ENCODE results near the gene DGKI. TPM values are rescaled to one million over a fixed set of nuclear protein-coding genes. Genes with fewer than 3 reads are reported as not detected.
"Not testable (repeated sequence)": the region's sequence is repeated elsewhere in the genome, so short reads cannot be mapped to it uniquely, and the experiment has no call there.

Gene DGKI
- polyA plus RNA-seq, 3 donors from 2014 or later: not detected

GRCh38 chr7:137716061-137716460 lies 130.7 kb downstream of the DGKI start:
- Mint-ChIP-seq H3K4me1 (no peaks in the 10 kb centered on the region), H3K27me3 (ENCODE audit: low read depth in 3 of 3) (peaks cover 0 to 5% (median 0%) of the 10 kb centered on the region in 3 donors), H3K9me3 (peaks cover 0 to 3% (median 0%) of the 10 kb centered on the region in 6 donors), H3K36me3 (no peaks in the 10 kb centered on the region), H3K27ac (no peak overlapping the region), H3K4me3 (no peak overlapping the region)
- no peak for DNase-seq

- H3K4me1 Mint-ChIP-seq: no peaks in the 10 kb centered on the region
- H3K27me3 Mint-ChIP-seq (ENCODE audit: low read depth in 3 of 3): peaks cover 0 to 5% (median 0%) of the 10 kb centered on the region in 3 donors
- peaks cover 0 to 7% (median 0%) of the 10 kb centered on the region in 6 donors for H3K9me3 Mint-ChIP-seq
- no peak overlapping the region for H3K4me3 Mint-ChIP-seq
- no peaks in the 10 kb centered on the region for H3K36me3 Mint-ChIP-seq
- H3K27ac Mint-ChIP-seq: no peak overlapping the region
- DNase-seq: no peak
Observed at GRCh38 chr7:137715533-137715932, 131.2 kb downstream of the DGKI start.

GRCh38 chr7:137715121-137715520 lies 131.7 kb downstream of the DGKI start:
- Mint-ChIP-seq H3K9me3 (peaks cover 0 to 7% (median 0%) of the 10 kb centered on the region in 6 donors), H3K27ac (no peak overlapping the region), H3K36me3 (no peaks in the 10 kb centered on the region), H3K27me3 (ENCODE audit: low read depth in 3 of 3) (peaks cover 0 to 5% (median 0%) of the 10 kb centered on the region in 3 donors), H3K4me1 (no peaks in the 10 kb centered on the region), H3K4me3 (no peak overlapping the region)
- no peak for DNase-seq

DNA sequence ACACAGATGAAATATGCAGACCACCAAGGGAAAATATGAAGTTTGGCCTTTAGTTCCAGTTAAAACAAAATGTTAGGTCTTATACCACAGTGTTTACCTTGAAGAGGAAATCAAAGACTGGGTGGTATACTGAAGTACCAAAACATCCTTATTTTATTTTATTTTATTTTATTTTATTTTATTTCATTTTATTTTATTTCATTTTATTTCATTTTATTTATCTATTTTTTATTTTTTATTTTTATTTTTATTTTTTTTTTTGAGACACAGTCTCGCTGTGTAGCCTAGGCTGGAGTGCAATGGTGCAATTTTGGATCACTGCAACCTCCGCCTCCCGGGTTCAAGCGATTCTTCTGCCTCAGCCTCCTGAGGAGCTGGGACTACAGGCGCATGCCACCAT lies 140.4 kb downstream of the DGKI start:
- peaks cover 5 to 33% (median 11%) of the 10 kb centered on the region in 6 donors for H3K9me3 Mint-ChIP-seq
- H3K36me3 Mint-ChIP-seq, H3K27ac Mint-ChIP-seq: not testable (repeated sequence)

GRCh38 chr7:137704723-137705122 lies 142.1 kb downstream of the DGKI start:
- no peak overlapping the region for H3K4me3 Mint-ChIP-seq
- DNase-seq: no peak
- no peak overlapping the region for H3K27ac Mint-ChIP-seq
- no peaks in the 10 kb centered on the region for H3K27me3 Mint-ChIP-seq (ENCODE audit: low read depth in 3 of 3)
- peaks cover 0 to 10% (median 0%) of the 10 kb centered on the region in 3 donors for H3K36me3 Mint-ChIP-seq
- H3K9me3 Mint-ChIP-seq: peaks cover 5 to 33% (median 10%) of the 10 kb centered on the region in 6 donors
- no peaks in the 10 kb centered on the region for H3K4me1 Mint-ChIP-seq

More for the DNA sequence above, 140.4 kb downstream of the DGKI start:
- H3K4me1 Mint-ChIP-seq; DNase-seq; H3K4me3 Mint-ChIP-seq; H3K27me3 Mint-ChIP-seq (ENCODE audit: low read depth in 3 of 3): not testable (repeated sequence)

DNA sequence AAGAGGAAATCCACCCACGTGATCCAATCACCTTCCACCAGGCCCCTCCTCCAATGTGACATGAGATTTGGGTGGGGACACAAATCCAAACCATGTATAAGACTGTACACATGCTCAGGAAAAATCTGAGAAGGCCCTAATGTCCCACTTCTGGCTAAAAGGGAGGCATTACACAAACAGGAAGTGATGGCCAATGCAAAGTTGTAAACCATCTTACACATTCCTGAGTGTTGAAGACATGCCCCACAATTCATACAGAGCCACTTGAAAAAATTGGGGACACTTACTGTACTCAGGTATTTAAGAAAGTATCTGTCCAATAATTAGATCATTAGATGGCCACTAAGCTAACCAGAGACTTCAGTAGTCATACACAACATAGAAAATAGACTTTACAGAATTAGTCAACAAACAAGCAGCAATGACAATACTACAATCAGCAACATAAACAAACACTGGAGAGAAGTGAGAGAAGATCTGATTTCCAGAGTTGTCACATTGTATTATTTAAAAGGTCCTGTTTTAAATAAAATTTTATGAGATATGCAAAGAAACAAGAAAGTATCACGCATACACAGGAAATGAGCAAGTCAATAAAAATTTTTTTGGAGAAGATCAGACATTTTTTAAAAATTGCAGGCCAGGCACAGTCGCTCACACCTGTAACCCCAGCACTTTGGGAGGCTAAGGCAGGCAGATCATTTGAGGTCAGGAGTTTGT lies 143.3 kb downstream of the DGKI start:
- Mint-ChIP-seq H3K36me3 (peaks cover 0 to 10% (median 0%) of the 10 kb centered on the region in 3 donors), H3K9me3 (peaks cover 5 to 33% (median 10%) of the 10 kb centered on the region in 6 donors), H3K4me3 (no peak overlapping the region), H3K4me1 (no peaks in the 10 kb centered on the region), H3K27ac (no peak overlapping the region), H3K27me3 (ENCODE audit: low read depth in 3 of 3) (no peaks in the 10 kb centered on the region)
- DNase-seq: no peak

- H3K27me3 Mint-ChIP-seq (ENCODE audit: low read depth in 3 of 3): no peaks in the 10 kb centered on the region
- no peak for DNase-seq
- H3K36me3 Mint-ChIP-seq: no peaks in the 10 kb centered on the region
- H3K4me3 Mint-ChIP-seq: no peak overlapping the region
- no peak overlapping the region for H3K27ac Mint-ChIP-seq
- H3K9me3 Mint-ChIP-seq: peaks cover 0 to 6% (median 0%) of the 10 kb centered on the region in 6 donors
- H3K4me1 Mint-ChIP-seq: no peaks in the 10 kb centered on the region
Observed at GRCh38 chr7:137696988-137697387, 149.8 kb downstream of the DGKI start.

DNA sequence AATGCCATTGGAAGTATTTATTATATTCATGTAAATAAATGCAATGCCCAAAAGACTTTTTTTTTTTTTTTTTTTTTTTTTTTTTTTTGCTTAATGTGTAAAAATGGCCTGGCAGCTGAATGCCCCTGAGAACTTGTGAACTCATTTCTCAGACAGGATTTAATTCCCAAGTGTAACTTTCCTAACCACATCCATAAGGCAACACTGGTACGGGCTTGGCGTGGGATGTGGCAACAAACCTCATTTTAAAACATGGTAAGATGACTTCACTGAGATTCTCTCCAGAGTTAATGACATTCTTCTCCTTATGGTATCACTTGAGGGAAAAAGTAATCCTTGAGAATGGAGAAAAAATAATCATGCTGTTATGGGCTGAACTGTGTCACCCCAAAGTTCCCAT lies 150.4 kb downstream of the DGKI start:
- Mint-ChIP-seq H3K36me3 (no peaks in the 10 kb centered on the region), H3K4me3 (no peak overlapping the region), H3K9me3 (peaks cover 0 to 6% (median 0%) of the 10 kb centered on the region in 6 donors), H3K4me1 (no peaks in the 10 kb centered on the region), H3K27ac (no peak overlapping the region), H3K27me3 (ENCODE audit: low read depth in 3 of 3) (no peaks in the 10 kb centered on the region)
- DNase-seq: no peak

- H3K9me3 Mint-ChIP-seq: peaks cover 0 to 6% (median 0%) of the 10 kb centered on the region in 6 donors
- H3K27ac Mint-ChIP-seq: no peak overlapping the region
- H3K27me3 Mint-ChIP-seq (ENCODE audit: low read depth in 3 of 3): no peaks in the 10 kb centered on the region
Observed at GRCh38 chr7:137695942-137696341, 150.8 kb downstream of the DGKI start.

DNA sequence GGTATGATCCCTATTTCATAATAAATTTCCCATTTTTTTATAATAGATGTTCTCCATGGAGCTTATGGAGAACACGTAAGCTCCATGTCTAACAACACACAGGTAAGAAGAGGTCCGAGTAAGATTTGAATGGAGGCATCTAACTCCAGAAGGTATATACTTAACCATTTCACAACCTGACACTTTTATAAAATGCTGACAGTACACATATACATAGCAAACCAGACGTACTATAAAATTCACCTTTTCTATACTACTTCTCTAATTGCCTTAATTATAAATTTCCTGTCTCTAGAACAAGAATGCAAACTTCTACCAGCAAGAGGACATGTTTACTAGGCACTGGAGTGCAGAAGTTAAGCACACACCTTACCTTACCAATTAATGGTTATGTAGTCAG lies 151.3 kb downstream of the DGKI start:
- no peaks in the 10 kb centered on the region for H3K4me1 Mint-ChIP-seq
- H3K36me3 Mint-ChIP-seq: no peaks in the 10 kb centered on the region
- H3K4me3 Mint-ChIP-seq: no peak overlapping the region
- no peak overlapping the region for H3K27ac Mint-ChIP-seq
- H3K9me3 Mint-ChIP-seq: peaks cover 0 to 6% (median 0%) of the 10 kb centered on the region in 6 donors
- DNase-seq: no peak
- H3K27me3 Mint-ChIP-seq (ENCODE audit: low read depth in 3 of 3): peaks cover 0 to 1% (median under 1%) of the 10 kb centered on the region in 3 donors

More at GRCh38 chr7:137695942-137696341, 150.8 kb downstream of the DGKI start:
- Mint-ChIP-seq H3K4me3 (no peak overlapping the region), H3K4me1 (no peaks in the 10 kb centered on the region), H3K36me3 (no peaks in the 10 kb centered on the region)
- no peak for DNase-seq

DNA sequence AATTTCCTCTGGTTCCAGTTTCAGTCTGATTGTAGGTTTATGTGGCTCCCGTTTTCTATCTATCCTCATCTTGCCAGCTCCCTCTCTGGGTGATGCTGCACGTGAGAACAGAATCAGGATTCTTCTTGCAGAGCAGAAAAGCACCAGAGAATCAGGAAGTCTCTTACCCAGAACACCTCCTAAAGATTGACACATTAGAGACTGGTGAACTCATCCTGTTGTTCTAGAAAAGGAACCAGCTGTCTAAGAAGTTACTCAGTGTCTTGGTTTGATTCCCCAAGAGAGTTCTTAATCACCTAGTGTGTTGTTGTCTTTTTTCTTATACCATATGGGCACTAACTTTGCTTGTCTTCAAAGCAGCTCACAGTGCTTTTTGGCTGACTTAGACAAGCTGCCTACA lies 152.4 kb downstream of the DGKI start:
- H3K9me3 Mint-ChIP-seq: peaks cover 0 to 6% (median 0%) of the 10 kb centered on the region in 6 donors
- H3K4me1 Mint-ChIP-seq: no peaks in the 10 kb centered on the region
- H3K27me3 Mint-ChIP-seq (ENCODE audit: low read depth in 3 of 3): peaks cover 0 to 3% (median 2%) of the 10 kb centered on the region in 3 donors
- DNase-seq: no peak
- no peaks in the 10 kb centered on the region for H3K36me3 Mint-ChIP-seq
- H3K27ac Mint-ChIP-seq: no peak overlapping the region
- no peak overlapping the region for H3K4me3 Mint-ChIP-seq

DNA sequence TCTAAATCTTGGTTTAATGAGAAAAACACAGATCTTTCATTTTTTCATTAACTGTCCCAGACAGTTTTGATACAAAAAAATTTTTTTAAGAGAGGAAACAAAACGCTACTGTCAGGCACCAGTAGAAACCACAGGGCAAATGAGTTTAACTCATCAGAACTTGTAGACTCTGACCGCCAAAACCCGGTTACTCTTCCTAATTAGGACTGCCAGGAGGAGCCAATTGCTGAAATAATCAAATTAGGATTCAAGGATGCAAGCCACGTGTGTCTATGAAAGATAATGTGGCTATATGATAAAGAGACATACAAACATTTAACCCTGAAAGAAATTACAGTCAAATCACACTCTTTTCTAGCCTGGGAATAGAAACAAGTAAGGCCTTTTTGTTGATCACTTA lies 154.4 kb downstream of the DGKI start:
- Mint-ChIP-seq H3K9me3 (no peaks in the 10 kb centered on the region), H3K36me3 (no peaks in the 10 kb centered on the region), H3K27ac (no peak overlapping the region), H3K4me3 (no peak overlapping the region), H3K4me1 (no peaks in the 10 kb centered on the region), H3K27me3 (ENCODE audit: low read depth in 3 of 3) (peaks cover 0 to 3% (median 2%) of the 10 kb centered on the region in 3 donors)
- no peak for DNase-seq

- DNase-seq: no peak
- Mint-ChIP-seq H3K9me3 (no peaks in the 10 kb centered on the region), H3K4me1 (no peaks in the 10 kb centered on the region), H3K36me3 (no peaks in the 10 kb centered on the region), H3K4me3 (no peak overlapping the region), H3K27ac (no peak overlapping the region), H3K27me3 (ENCODE audit: low read depth in 3 of 3) (peaks cover 0 to 3% (median 2%) of the 10 kb centered on the region in 3 donors)
Observed at GRCh38 chr7:137691566-137691965, 155.2 kb downstream of the DGKI start.

GRCh38 chr7:137690635-137691034 lies 156.1 kb downstream of the DGKI start:
- Mint-ChIP-seq H3K27ac (no peak overlapping the region), H3K4me1 (no peaks in the 10 kb centered on the region), H3K27me3 (ENCODE audit: low read depth in 3 of 3) (peaks cover 0 to 3% (median 2%) of the 10 kb centered on the region in 3 donors), H3K4me3 (no peak overlapping the region), H3K36me3 (no peaks in the 10 kb centered on the region), H3K9me3 (no peaks in the 10 kb centered on the region)
- no peak for DNase-seq

- Mint-ChIP-seq H3K9me3 (no peaks in the 10 kb centered on the region), H3K4me1 (no peaks in the 10 kb centered on the region), H3K4me3 (no peak overlapping the region), H3K27me3 (ENCODE audit: low read depth in 3 of 3) (peaks cover 2 to 3% (median 2%) of the 10 kb centered on the region in 3 donors), H3K36me3 (no peaks in the 10 kb centered on the region), H3K27ac (no peak overlapping the region)
- DNase-seq: no peak
Observed at GRCh38 chr7:137689761-137690160, 157.0 kb downstream of the DGKI start.

Data from immature natural killer cell (primary cell).